Thoracic aorta (tissue), 2 donors: Measurements from ENCODE around the gene ZNF143. TPM values are rescaled to one million over a fixed set of nuclear protein-coding genes. Genes with fewer than 3 reads are reported as not detected.

Source experiments
- ATAC-seq: fragments of 150-250 bp; one replicate; pipeline ENCODE4 v1.8.0; 2017; ENCODE audit warnings: low read depth; ENCODE audit not compliant: insufficient number of reproducible peaks, low FRiP score
- DNase-seq: peaks from one replicate; pipeline ENCODE4 v3.0.0-alpha.2; 2020; ENCODE audit warnings: low spot score
- H3K27ac ChIP-seq, 2 donors: fragments of 200-600 bp; sonication (generic); 1 replicate in 1 of 2; 2 replicates in 1 of 2; pipeline ENCODE4 v1.5.1; 2016; ENCODE audit warnings: mild to moderate bottlenecking in 2 of 2, moderate library complexity in 2 of 2
- H3K27me3 ChIP-seq: fragments of 200-600 bp; sonication (generic); replicated peaks from 2 replicates; pipeline ENCODE4 v1.6.0; 2016; ENCODE audit warnings: mild to moderate bottlenecking; ENCODE audit not compliant: insufficient read depth
- H3K36me3 ChIP-seq: fragments of 200-600 bp; sonication (generic); one replicate; pipeline ENCODE4 v1.5.1; 2016
- H3K4me1 ChIP-seq, 2 donors: fragments of 200-600 bp; sonication (generic); 1 replicate in 1 of 2; 2 replicates in 1 of 2; pipeline versions ENCODE4 v1.5.1 to v1.6.0; 2016; ENCODE audit warnings: low read depth in 2 of 2, mild to moderate bottlenecking in 1 of 2; ENCODE audit not compliant: control insufficient read depth in 1 of 2
- H3K4me3 ChIP-seq: fragments of 200-600 bp; sonication (generic); 2 replicates; pipeline ENCODE4 v1.5.1; 2016; ENCODE audit warnings: mild to moderate bottlenecking
- H3K9me3 ChIP-seq: fragments of 200-600 bp; sonication (generic); 2 replicates; pipeline ENCODE4 v1.5.1; 2016
- total RNA-seq, 2 donors: library from RNA; depleted of rRNA; stranded (reverse); fragments of >200 nt; gene quantifications; one replicate each; pipeline versions ENCODE4 v1.1.0 to v1.2.3, GENCODE V29; 2016
- TF ChIP-seq, protein P1 (sequence below): fragments of 200-600 bp; sonication (generic); IDR thresholded peaks from one replicate; pipeline ENCODE4 v1.5.1; 2019; ENCODE audit warnings: antibody characterized with exemption

Gene ZNF143
- total RNA-seq, 2 donors from 2014 or later = 45.1 to 80.6 TPM

DNA sequence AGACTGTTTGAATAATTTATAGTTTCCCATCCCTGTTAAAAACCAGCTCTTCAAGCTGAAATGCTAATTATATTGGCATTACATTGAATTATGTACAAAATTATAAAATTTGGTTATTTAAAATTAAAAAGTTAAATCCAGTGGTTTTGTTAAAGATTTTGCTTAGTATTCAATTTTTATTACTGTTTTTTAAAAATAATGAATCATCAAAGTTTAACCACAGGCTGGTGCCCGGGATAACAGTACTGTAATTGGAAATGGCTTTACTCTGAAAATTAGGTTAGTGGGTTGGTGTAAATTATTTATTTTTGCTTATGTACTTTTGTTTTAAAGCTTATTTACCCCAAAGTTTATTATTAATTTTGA lies 67.3 kb downstream of the ZNF143 start:
- H3K9me3 ChIP-seq = no peaks in the 10 kb centered on the region
- H3K36me3 ChIP-seq = no peaks in the 10 kb centered on the region
- peaks cover 13 to 62% of the 10 kb centered on the region in 2 donors for H3K4me1 ChIP-seq
- DNase-seq (no peak), ATAC-seq (no peak)
- H3K27ac ChIP-seq = peak overlapping the region in 1 of 2 donors; percentile 48
- TF ChIP-seq, protein P1, sequence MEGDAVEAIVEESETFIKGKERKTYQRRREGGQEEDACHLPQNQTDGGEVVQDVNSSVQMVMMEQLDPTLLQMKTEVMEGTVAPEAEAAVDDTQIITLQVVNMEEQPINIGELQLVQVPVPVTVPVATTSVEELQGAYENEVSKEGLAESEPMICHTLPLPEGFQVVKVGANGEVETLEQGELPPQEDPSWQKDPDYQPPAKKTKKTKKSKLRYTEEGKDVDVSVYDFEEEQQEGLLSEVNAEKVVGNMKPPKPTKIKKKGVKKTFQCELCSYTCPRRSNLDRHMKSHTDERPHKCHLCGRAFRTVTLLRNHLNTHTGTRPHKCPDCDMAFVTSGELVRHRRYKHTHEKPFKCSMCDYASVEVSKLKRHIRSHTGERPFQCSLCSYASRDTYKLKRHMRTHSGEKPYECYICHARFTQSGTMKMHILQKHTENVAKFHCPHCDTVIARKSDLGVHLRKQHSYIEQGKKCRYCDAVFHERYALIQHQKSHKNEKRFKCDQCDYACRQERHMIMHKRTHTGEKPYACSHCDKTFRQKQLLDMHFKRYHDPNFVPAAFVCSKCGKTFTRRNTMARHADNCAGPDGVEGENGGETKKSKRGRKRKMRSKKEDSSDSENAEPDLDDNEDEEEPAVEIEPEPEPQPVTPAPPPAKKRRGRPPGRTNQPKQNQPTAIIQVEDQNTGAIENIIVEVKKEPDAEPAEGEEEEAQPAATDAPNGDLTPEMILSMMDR = no peak
- no peaks in the 10 kb centered on the region for H3K27me3 ChIP-seq
- H3K4me3 ChIP-seq = no peak overlapping the region

DNA sequence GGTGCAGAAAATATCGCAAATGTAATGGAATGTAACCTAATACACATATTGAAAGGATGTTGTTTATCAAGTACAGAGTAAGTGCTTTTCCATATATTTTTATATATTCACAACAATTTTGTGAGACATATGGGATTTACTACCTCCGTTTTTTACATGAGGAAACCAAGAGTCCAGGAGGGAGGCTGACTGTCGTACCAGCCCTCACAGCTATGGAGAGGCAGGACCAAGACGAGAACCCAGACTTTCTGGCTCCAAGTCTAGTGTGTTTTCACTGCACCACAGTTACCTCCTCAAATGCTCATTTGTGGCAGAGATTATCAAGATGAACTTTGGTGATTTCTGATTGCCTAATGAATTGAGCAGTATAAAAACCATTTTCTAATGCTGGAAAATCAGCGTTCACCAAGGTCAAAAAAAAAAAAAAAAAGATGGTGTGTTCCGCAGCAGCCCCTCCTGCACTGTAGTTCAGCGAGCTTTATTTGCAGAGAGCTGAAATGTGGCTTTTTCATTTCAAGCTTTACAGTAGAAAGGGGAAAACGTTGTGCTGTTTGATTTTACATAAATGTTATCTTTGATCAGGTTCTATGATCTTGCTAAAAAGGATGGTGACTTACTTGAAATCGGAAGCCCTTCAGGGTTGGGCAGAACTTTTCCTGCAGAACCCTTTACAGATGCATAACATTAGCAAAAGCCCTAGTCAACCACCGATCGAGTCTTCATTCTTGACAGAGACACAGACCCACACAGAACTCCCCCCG lies 67.9 kb downstream of the ZNF143 start:
- no peak for ATAC-seq
- H3K4me1 ChIP-seq = peaks cover 19 to 67% of the 10 kb centered on the region in 2 donors
- H3K27ac ChIP-seq = peak overlapping the region in 1 of 2 donors; percentile 23
- H3K9me3 ChIP-seq = no peaks in the 10 kb centered on the region
- H3K27me3 ChIP-seq = no peaks in the 10 kb centered on the region
- no peak for DNase-seq
- no peaks in the 10 kb centered on the region for H3K36me3 ChIP-seq
- TF ChIP-seq, protein P1 = no peak
- H3K4me3 ChIP-seq = no peak overlapping the region

DNA sequence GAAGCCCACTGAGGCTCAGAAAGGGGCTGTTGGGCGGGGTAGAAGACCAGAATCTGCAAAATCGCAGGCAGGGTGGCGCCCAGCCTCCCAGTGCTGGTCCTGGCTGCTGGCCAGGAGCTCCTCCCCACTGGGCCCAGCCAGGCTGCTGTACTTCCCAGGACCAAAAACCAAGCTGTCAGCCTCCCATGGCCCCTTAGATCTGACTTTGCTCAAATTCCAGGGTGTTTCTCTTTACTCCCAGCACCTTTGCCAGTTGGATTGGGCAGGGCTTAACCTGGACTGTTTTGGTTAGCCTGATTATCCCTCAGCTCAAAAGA lies 68.5 kb downstream of the ZNF143 start:
- DNase-seq = no peak
- TF ChIP-seq, protein P1 = no peak
- Histone ChIP-seq H3K4me3 (no peak overlapping the region), H3K4me1 (peaks cover 24 to 67% of the 10 kb centered on the region in 2 donors), H3K9me3 (no peaks in the 10 kb centered on the region), H3K36me3 (no peaks in the 10 kb centered on the region), H3K27me3 (no peaks in the 10 kb centered on the region), H3K27ac (peak overlapping the region in 1 of 2 donors; percentile 23)
- no peak for ATAC-seq

DNA sequence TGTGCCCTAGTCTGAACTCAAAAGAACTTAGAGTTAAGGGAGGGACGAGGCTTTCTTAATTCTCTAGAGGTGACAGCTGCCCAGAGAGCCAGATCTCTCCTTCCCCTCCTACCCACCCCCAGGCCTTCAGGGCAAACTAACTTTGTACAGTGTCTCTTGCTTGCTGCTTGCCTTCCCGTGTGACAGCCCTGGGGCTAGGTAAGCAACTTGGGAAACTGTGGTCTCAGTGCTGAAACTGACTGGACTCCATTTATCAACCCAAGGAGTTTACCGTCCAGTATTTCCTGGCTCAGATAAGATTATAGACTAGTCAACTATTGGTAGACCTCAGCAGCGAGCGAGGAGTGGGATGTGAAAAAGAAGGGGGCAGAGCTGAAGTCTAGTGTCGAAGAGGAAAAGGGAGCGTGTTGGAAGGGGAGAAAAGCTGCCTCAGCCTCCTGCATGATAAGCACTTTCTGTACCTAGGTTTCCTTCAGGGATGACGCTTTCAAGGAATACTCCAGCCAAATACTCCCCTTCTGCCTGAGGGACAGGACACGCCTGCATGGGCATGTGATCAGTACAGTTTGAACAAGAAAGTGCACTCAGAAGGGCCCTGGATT lies 69.3 kb downstream of the ZNF143 start:
- Histone ChIP-seq H3K4me3 (no peak overlapping the region), H3K9me3 (no peaks in the 10 kb centered on the region), H3K27me3 (no peaks in the 10 kb centered on the region), H3K36me3 (no peaks in the 10 kb centered on the region), H3K4me1 (peaks cover 24 to 67% of the 10 kb centered on the region in 2 donors), H3K27ac (no peak overlapping the region)
- ATAC-seq (no peak), DNase-seq (no peak)
- TF ChIP-seq, protein P1 = no peak

DNA sequence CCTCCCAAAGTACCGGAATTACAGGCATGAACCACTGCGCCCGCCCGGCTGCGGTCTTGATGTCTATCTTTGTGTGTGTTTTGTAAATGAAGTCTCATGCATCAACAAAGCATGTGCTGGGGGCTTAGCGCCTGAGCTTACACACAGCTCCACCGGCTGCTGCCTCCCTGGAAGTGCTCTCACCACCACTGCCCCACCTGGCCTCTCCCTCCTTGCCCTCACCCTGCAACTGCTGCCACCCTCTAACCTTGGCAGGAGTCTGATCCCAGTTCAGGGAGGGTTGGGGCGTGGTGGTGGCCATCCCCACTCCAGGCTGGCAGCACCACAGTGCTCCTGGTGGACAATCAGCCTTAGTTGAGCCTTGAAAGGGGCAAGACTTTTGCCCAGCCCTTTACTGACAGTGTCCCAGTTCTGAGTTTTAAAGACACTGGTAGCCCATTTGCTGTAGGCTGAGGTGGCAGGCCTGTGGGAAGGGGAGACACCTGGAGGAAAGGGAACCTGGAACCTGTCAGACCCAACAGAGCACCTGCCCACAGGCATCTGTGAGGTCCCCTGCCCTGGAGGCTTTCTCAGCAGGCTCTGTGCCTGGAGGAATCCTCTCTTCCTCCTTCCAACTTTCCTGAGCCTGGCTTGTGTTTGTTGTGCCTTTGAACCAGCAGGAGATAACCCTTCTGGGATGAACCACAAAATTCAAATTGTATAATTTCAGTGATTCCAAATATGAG lies 70.3 kb downstream of the ZNF143 start:
- Histone ChIP-seq H3K9me3 (no peaks in the 10 kb centered on the region), H3K4me3 (no peak overlapping the region), H3K27me3 (no peaks in the 10 kb centered on the region), H3K4me1 (peaks cover 24 to 70% of the 10 kb centered on the region in 2 donors), H3K27ac (no peak overlapping the region), H3K36me3 (no peaks in the 10 kb centered on the region)
- no peak for ATAC-seq
- TF ChIP-seq, protein P1 = no peak
- DNase-seq = no peak
